ENCODE results near the gene SLC38A2. TPM values are rescaled to one million over a fixed set of nuclear protein-coding genes. Genes with fewer than 3 reads are reported as not detected.
A peak's percentile ranks its signal among the peaks of the same experiment; 100 is the strongest.

SLC38A2 gene
- total and polyA plus RNA-seq, 2 of the 4 experiments (the other 2 are of a cell fraction): 313 to 881 TPM

DNA sequence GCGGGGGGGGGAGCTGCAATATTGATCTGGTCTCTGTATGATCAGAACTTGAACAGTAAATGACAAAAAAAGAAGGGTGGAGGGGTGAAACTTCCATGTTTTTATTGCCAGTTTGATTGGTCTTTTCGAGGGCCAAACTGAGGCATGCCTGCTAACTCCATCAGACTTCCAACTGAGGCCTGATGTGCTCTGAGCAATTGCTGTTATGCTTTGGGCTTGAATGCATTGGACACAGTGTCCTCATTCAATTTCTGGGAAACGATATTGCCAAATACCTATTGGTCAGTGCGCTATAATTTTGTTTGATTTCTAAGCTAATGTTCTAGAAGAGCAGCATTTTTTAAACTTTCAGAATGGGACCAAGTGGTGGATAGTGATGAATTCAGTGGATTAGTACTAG lies 2.1 kb upstream of the SLC38A2 start:
- POLR2A ChIA-PET (ENCODE audit: unreplicated experiment): interaction anchor here (0.5 to 1.0 kb wide), 2 partner anchors 11 to 329 kb away, joined by 3 read pairs; no protein-coding TSS in a partner anchor
- dilution Hi-C loops (cut with HindIII; ENCODE audit: low sequenced_read_pairs, unreplicated experiment) (no loop called here), intact Hi-C loops (cut with micrococcal nuclease) (loop anchor here (5.0 kb wide), 4 partner anchors 58 to 648 kb away; no protein-coding TSS in a partner anchor), in situ Hi-C loops (cut with MboI; ENCODE audit: low sequenced_read_pairs) (loop anchor here (10.0 kb wide), 1 partner anchor 180 kb away; no protein-coding TSS in a partner anchor)
- DNase-seq (no peak), ATAC-seq (ENCODE audit: low read depth) (no peak)
- H3K36me3 ChIP-seq (ENCODE audit: control insufficient read depth, insufficient read depth, low read length): peaks cover 13% of the 10 kb centered on the region
- H4K91ac ChIP-seq (ENCODE audit: insufficient read depth, low read depth, low read length): peak overlapping the region; percentile 98
- no peaks in the 10 kb centered on the region for H3K27me3 ChIP-seq (ENCODE audit: control insufficient read depth, insufficient read depth, low read length)
- H3K9me3 ChIP-seq (ENCODE audit: control insufficient read depth, insufficient read depth, low read length): no peaks in the 10 kb centered on the region
- H2BK20ac ChIP-seq (ENCODE audit: low read depth, low read length): peak overlapping the region; percentile 98; the same call in 1 of the 2 replicates
- 80% methylated on average over 1 of the region's 4 CpGs; no CpG with 5 or more reads in 1 of the 2 experiments for WGBS, 2 experiments (ENCODE audit: extremely low coverage in 2 of 2, insufficient read length in 1 of 2)
- H3K4me2 ChIP-seq (ENCODE audit: low read depth, low read length): no peak overlapping the region; the same call in 1 of the 2 replicates
- H3K14ac ChIP-seq (replicated peaks; ENCODE audit: low read depth, low read length): peak overlapping the region; percentile 89
- peak overlapping the region; percentile 100 for H3K23ac ChIP-seq (ENCODE audit: low read depth, low read length)
- no peak for TF ChIP-seq CTCF (conservative IDR thresholded peaks at IDR 0.05; ENCODE audit: low read depth, low read length)
- TF ChIP-seq ELK1 (IDR thresholded peaks at IDR 0.05; ENCODE audit: borderline replicate concordance, low read depth, low read length): no peak
- no peak for TF ChIP-seq POLR2A (IDR thresholded peaks at IDR 0.05; ENCODE audit: low read depth, low read length)
- TF ChIP-seq USF2 (IDR thresholded peaks at IDR 0.05; ENCODE audit: low read depth, low read length): no peak
- TF ChIP-seq RFX5 (IDR thresholded peaks at IDR 0.05; ENCODE audit: low read depth, low read length): no peak
- no peak for TF ChIP-seq NFE2L2 (IDR thresholded peaks at IDR 0.05; ENCODE audit: low read depth, low read length)
- no peak for TF ChIP-seq RAD21 (IDR thresholded peaks at IDR 0.05; ENCODE audit: low read length)
- TF ChIP-seq SMC3 (IDR thresholded peaks at IDR 0.05; ENCODE audit: low read depth, low read length): no peak
- no peak for TF ChIP-seq FOS (IDR thresholded peaks at IDR 0.05; ENCODE audit: low read depth, low read length)
- no peak for TF ChIP-seq CEBPB (IDR thresholded peaks at IDR 0.05; ENCODE audit: low read depth, low read length)
- no peak for TF ChIP-seq MAFK (IDR thresholded peaks at IDR 0.05; ENCODE audit: low read depth, low read length)
- TF ChIP-seq MAZ (IDR thresholded peaks at IDR 0.05; ENCODE audit: borderline replicate concordance, low read depth, low read length): no peak
- peak overlapping the region; percentile 94; the same call in 1 of the 2 replicates for H3K27ac ChIP-seq (ENCODE audit: insufficient read depth, low read length)
- peaks cover 3% of the 10 kb centered on the region for H3K9me1 ChIP-seq (ENCODE audit: insufficient read depth, low read length)
- peaks cover 11 to 37% of the 10 kb centered on the region in 2 experiments for H3K79me1 ChIP-seq (ENCODE audit: low read depth in 1 of 2, low read length in 2 of 2)
- peak overlapping the region; percentile 31 for H3K18ac ChIP-seq (ENCODE audit: low read depth, low read length)
- H2BK120ac ChIP-seq (ENCODE audit: low read depth, low read length): peak overlapping the region; percentile 95
- peak overlapping the region; percentile 94 to 98; a peak in 2 of 4 replicates for H4K8ac ChIP-seq (ENCODE audit: low read depth in 2 of 2, low read length in 2 of 2)
- H3K9ac ChIP-seq (ENCODE audit: low read depth, low read length): peak overlapping the region; percentile 93; the same call in 1 of the 2 replicates
- no peak overlapping the region for H3K4me3 ChIP-seq (ENCODE audit: insufficient read depth, low read depth, low read length)
- peak overlapping the region; percentile 96 for H2BK5ac ChIP-seq (ENCODE audit: low read depth, low read length, poor library complexity, severe bottlenecking)
- peaks cover 7% of the 10 kb centered on the region for H3K4me1 ChIP-seq (ENCODE audit: control insufficient read depth, insufficient read depth, low read length)
- BruUV-seq (replicated peaks): no TSS peak
- H2AFZ ChIP-seq (replicated peaks; ENCODE audit: low read length, poor library complexity): peak overlapping the region; percentile 45
- peak overlapping the region; percentile 73; the same call in 1 of the 2 replicates for H2AK5ac ChIP-seq (ENCODE audit: low read depth, low read length)
- H3K4ac ChIP-seq (ENCODE audit: low read depth, low read length): peak overlapping the region; percentile 99
- H2AK9ac ChIP-seq (replicated peaks; ENCODE audit: low read depth, low read length, poor library complexity): peak overlapping the region; percentile 11
- H4K5ac ChIP-seq (ENCODE audit: low read depth, low read length): peak overlapping the region; percentile 83
- H3K56ac ChIP-seq (ENCODE audit: extremely low read depth, insufficient read depth, low read length): 0 out of 2 replicates have a peak overlapping the region, but pooled peaks have one; percentile 99
- peak overlapping the region; percentile 56; the same call in 2 of the 3 replicates for H2BK15ac ChIP-seq (ENCODE audit: low read depth, low read length)
- H4K20me1 ChIP-seq (ENCODE audit: insufficient read depth, low read length): peaks cover 29% of the 10 kb centered on the region
- CTCF ChIA-PET: no interaction called here

Data from IMR-90 (cell line).